Peyer's patch (tissue), 4 donors: ENCODE measurements around the gene ANKFN1.

Experiments used
- POLR2A ChIP-seq, 2 donors: fragments of 450-650 bp; IDR thresholded peaks; one replicate each; pipeline ENCODE4 v1.5.1; 2017; ENCODE audit warnings: antibody characterized with exemption in 2 of 2, mild to moderate bottlenecking in 2 of 2, moderate library complexity in 2 of 2
- TF ChIP-seq, protein P1 (sequence below), 6 experiments: fragments of 450-650 bp in 4 of 6; fragments of 200-600 bp in 2 of 6; sonication (generic) in 1 of 6; IDR thresholded peaks; one replicate each; pipeline ENCODE4 v1.5.1; 2017 to 2019; ENCODE audit warnings: antibody characterized with exemption in 6 of 6, mild to moderate bottlenecking in 3 of 6, moderate library complexity in 1 of 6

DNA sequence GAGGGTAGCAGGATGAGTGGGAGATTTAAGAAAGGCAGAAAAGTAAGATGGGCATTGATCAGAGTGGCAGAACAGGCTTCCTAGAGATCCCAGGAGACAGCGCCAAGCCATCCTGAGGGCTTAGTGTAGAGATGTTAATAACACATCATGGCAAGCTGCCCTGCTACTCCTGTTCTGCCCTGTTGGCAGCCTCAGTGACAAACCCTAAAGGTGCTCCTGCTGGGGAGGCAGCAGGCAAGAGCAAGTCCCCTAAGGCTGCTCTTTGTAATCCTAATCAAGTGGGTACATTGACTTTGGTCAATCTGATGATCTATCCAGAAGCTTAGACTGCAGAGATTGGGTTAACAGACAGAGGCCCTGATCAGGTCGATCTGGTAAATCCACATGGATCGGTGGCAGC, 16.3 kb downstream of the ANKFN1 start:
- TF ChIP-seq, protein P1, sequence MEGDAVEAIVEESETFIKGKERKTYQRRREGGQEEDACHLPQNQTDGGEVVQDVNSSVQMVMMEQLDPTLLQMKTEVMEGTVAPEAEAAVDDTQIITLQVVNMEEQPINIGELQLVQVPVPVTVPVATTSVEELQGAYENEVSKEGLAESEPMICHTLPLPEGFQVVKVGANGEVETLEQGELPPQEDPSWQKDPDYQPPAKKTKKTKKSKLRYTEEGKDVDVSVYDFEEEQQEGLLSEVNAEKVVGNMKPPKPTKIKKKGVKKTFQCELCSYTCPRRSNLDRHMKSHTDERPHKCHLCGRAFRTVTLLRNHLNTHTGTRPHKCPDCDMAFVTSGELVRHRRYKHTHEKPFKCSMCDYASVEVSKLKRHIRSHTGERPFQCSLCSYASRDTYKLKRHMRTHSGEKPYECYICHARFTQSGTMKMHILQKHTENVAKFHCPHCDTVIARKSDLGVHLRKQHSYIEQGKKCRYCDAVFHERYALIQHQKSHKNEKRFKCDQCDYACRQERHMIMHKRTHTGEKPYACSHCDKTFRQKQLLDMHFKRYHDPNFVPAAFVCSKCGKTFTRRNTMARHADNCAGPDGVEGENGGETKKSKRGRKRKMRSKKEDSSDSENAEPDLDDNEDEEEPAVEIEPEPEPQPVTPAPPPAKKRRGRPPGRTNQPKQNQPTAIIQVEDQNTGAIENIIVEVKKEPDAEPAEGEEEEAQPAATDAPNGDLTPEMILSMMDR (IDR thresholded peaks at IDR 0.05), result no peak
- TF ChIP-seq POLR2A (IDR thresholded peaks at IDR 0.05), result no peak
